HG02571 (cell line): Measurements from ENCODE around the gene CAND2.
"Not testable (repeated sequence)": the region's sequence is repeated elsewhere in the genome, so short reads cannot be mapped to it uniquely, and the experiment has no call there.

Source experiments
- ATAC-seq: cut with Tn5 transposase; IDR thresholded peaks from one replicate; pipeline ENCODE4 v1.9.1; 2021; ENCODE audit warnings: mild to moderate bottlenecking, moderate library complexity; ENCODE audit not compliant: unreplicated experiment

The CAND2 gene

DNA sequence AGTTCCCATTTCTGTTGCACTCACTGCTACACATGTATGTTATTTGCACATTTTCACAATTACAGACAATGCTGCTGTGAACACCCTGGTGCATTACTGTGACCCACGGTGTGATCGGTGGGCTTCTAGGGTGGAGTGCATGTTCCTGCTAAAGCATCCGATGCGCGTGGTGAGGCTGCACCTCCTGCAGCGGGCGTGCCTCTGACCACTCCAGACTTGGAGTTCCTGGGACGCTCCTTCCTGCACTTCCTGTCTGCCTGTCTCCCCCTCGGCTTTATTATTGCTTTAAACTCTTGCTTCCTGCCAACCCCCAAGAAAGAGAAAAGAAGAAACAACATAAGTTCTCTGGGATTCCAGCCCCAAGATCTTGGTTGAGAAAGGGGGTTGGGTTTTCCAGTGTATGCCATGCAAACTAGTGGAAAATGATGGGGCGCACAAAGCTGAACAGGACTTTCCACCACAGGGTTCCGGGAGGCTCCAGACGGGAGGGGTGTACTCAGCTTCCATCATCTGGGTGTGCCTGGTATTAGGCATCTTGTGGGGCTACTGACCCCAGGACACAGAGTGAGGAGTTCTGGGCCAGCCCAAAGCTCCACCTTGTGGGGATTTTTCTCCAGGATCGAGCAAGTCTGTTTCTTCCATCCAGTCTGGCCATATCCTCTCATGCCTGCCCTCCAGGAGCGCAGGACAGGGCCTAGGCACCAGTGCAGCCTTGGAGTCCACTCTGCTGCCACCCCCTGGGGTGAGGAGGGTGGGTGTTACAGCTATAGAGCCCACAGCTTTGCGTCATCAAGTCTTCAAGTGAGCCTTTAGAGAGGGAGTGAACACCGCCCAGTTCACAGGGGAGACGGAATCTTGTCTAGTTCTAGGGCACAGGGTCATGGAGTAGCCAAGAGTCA lies 33.7 kb downstream of the CAND2 start:
- ATAC-seq, result no peak

DNA sequence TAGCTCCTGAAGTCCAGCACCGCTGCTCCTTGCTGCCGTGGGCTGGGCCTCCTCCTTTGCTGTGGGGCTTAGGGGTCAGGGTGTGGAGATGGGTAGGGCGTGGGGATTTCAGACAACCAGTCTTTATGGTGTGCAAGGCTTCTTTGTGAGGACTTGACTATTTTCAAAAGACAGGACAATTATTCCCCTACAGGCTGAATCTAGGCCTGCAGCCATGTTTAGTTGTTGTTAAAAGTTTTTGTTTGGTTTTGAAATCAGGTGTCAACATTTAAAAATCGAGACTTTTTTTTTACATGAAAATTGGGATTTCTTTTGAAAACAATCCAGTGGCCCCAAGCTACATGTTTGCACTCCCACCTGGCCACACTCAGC lies 34.3 kb downstream of the CAND2 start:
- ATAC-seq, result no peak

GRCh38 chr3:12831301-12831866 lies 34.9 kb downstream of the CAND2 start:
- ATAC-seq, result no peak

- no peak for ATAC-seq
These were observed 36.1 kb downstream of the CAND2 start for GRCh38 chr3:12832350-12833221.

DNA sequence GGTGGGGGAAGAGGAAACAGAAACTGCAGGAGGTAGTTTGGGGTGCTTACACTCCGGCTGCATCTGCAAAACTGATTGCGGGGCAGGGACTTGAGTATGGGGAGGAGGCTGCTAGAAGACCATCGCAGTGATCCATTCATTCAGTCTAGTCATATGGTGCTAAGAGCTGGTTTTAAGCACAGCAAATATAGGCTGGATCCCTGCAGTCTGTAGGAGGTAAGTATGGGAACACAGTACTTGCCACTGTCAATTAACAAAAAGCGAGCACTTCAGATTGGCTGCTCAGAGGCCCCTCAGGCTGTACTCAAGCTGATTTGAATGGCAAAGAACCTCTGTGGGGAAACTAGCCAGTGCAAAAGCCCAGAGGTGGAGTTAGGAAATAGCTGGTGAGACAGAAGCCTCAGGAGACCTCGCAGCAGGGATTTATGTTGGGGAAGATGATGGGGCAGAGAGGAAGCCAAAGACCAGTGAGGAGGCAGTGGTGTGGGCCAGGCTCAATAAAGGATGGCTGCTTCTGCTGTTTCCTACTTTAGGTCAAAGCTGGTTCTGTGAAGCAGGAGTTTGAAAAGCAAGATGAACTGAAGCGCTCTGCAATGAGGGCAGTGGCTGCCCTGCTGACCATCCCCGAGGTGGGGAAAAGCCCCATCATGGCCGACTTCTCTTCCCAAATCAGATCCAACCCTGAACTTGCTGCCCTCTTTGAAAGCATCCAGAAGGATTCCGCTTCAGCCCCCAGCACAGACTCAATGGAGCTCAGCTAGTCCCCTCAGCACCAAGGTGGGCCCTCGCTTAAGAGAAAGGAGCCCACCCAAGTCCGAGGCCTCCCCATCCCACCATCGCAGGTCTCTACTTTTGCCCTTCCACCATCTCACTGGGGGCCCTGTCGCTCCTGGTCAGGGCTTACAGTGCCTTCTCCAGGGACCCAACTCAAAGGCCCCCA lies 37.0 kb downstream of the CAND2 start:
- ATAC-seq, result no peak

- ATAC-seq, result no peak
These were observed 38.7 kb downstream of the CAND2 start for GRCh38 chr3:12835052-12835665.

DNA sequence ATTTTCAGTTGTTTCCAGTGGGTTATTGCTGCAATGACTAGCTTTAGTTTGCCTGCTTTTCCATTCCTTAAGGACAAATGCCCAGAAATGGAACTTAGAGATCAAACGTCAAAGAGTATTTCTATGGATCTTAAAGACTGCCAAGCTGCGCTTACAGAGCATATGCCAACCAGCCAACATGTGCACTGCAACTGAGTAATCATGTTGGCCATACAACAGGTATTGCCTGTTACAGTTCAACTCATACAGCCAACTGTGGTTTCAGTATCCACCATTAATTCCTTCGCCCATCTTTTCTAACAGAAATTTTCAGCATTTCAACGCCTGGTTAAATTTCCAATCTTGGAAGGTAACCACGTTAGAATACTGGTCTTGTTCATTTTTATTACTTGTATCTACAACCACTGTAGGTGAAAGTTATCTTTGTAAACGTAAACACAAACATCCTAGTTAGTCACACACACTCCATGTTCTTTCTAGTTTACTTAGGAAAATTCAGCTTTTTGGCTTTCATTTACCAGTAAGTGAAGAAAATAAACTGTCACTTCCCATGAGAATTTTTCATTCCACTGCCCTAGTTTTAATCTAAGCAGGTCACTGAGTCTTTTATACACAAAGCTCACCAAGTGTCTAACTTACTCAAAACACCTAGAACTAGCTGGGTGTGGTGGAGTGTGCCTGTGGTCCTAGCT lies 41.0 kb downstream of the CAND2 start:
- ATAC-seq, result no peak

- no peak for ATAC-seq
These were observed 41.9 kb downstream of the CAND2 start for GRCh38 chr3:12838179-12838965.

- ATAC-seq, result no peak
These were observed 42.9 kb downstream of the CAND2 start for GRCh38 chr3:12839156-12839946.

GRCh38 chr3:12840148-12840547 lies 43.7 kb downstream of the CAND2 start:
- not testable (repeated sequence) for ATAC-seq

GRCh38 chr3:12840591-12841148 lies 44.2 kb downstream of the CAND2 start:
- ATAC-seq, result peak; percentile 26

DNA sequence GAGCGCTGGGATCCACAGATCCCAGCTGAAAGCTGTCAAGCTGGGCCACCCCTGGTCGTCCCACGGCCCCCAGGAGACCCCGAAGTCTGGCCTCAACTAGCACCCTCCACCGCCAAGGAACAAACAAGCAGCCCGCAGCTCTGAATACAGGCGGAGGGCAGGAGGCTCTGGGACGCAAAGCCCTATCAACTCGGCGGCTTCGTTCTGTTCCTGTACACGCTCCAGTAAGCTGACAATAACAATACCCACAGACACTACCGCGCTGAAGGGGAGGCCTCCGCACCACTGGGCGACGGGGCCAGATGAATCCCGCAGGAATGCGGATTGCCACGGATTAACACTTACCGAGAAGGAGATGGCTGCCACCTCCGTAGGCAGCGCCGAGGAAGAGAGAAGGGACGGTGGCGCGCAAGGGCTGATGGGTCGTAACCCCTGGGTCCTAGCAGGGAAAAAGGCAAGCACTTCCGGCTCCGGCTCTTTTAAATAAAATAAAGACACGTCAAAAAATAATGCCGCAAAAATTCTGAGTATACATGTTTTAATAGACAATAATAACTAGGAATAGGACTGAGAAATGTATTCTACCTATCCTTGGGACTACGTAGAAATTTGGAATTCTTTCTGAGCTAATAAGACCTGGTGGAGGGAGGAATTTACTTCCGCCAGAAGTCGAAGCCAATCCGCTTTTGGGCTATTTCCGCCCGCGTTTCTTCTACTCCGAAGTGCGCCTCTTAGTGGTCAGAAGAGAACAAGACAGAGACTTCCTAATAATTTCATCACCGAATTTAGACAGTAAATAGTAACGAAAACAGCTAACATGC lies 44.9 kb downstream of the CAND2 start, which contains the start of gene RPL32:
RPL32 (minus strand) TSS at position 417 of the 821 bp plus-strand sequence. CDS start 1,328 bp downstream, outside the sequence.
- ATAC-seq, result peak; percentile 84

DNA sequence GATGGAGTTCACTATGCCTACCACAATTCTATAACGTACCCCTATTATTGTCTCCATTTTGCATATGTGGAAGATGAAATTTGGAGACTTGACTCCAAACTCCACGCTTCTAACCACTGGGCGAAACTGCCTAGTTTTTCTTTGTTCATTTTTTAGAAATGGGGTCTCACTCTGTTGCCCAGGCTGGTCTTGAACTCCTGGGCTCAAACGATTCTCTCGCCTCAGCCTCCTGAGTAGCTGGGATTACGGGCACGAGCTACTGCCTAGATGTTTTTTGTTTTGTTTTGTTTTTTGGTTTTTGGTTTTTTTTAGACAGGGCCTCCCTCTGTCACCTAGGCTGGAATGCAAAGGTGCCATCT lies 45.5 kb downstream of the CAND2 start:
- ATAC-seq, result peak; percentile 2

GRCh38 chr3:12842469-12842868 lies 46.0 kb downstream of the CAND2 start:
- ATAC-seq, result no peak

DNA sequence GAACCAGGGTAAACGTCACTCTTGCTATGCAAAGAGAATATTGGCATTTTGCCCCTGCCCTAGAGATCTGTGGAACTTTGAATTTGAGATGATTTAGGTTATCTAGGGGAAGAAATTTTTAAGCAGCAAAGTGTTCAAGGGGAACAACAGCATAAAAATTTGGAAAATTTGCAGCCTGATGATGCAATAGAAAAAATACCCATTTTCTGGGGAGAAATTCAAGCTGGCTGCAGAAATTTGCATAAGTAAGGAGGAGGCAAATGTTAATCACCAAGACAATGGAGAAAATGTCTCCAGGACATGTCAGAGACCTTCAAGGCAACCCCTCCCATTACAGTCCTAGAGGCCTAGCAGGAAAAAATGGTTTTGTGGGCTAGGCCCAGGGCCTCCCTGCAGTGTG lies 49.3 kb downstream of the CAND2 start:
- no peak for ATAC-seq

GRCh38 chr3:12852201-12852600 lies 55.7 kb downstream of the CAND2 start:
- no peak for ATAC-seq

GRCh38 chr3:12853847-12854246 lies 57.4 kb downstream of the CAND2 start:
- not testable (repeated sequence) for ATAC-seq
